MM.1S (cell line): ENCODE data around the gene SLC2A5.

ENCODE experiments used
- DNase-seq: peaks from one replicate; pipeline ENCODE4 v3.0.0-alpha.2; 2015
- H2AFZ ChIP-seq: fragments of 300-600 bp; sonication (generic); 2 replicates; pipeline ENCODE4 v1.6.0; 2016; ENCODE audit warnings: antibody characterized with exemption, low read length
- H3F3A ChIP-seq: fragments of 300-600 bp; sonication (generic); 2 replicates; pipeline ENCODE4 v1.6.1; 2016; ENCODE audit warnings: mild to moderate bottlenecking, antibody characterized with exemption, low read length, moderate library complexity, mixed read lengths; ENCODE audit not compliant: insufficient read depth
- H3K27ac ChIP-seq: fragments of 300-600 bp; sonication (generic); 2 replicates; pipeline ENCODE4 v1.5.1; 2016; ENCODE audit warnings: mild to moderate bottlenecking, low read length
- H3K27me3 ChIP-seq: fragments of 300-600 bp; sonication (generic); replicated peaks from 2 replicates; pipeline ENCODE4 v1.6.0; 2016; ENCODE audit warnings: low read length; ENCODE audit not compliant: insufficient read depth
- H3K36me3 ChIP-seq: fragments of 300-600 bp; sonication (generic); replicated peaks from 2 replicates; pipeline ENCODE4 v1.6.1; 2016; ENCODE audit warnings: mild to moderate bottlenecking, low read length, mixed read lengths; ENCODE audit not compliant: insufficient read depth
- H3K4me1 ChIP-seq: fragments of 300-600 bp; sonication (generic); 2 replicates; pipeline ENCODE4 v1.6.1; 2016; ENCODE audit warnings: low read length, mixed read lengths
- H3K4me2 ChIP-seq: fragments of 300-600 bp; sonication (generic); 2 replicates; pipeline ENCODE4 v1.6.0; 2016; ENCODE audit warnings: low read depth, low read length
- H3K4me3 ChIP-seq: fragments of 300-600 bp; sonication (generic); 2 replicates; pipeline ENCODE4 v1.5.1; 2016; ENCODE audit warnings: low read length, mixed read lengths
- H3K79me2 ChIP-seq: fragments of 300-600 bp; sonication (generic); 2 replicates; pipeline ENCODE4 v1.6.1; 2016; ENCODE audit warnings: mixed run types, low read length, mixed read lengths
- H3K9ac ChIP-seq: fragments of 300-600 bp; sonication (generic); 2 replicates; pipeline ENCODE4 v1.6.1; 2016; ENCODE audit warnings: low read length, mixed read lengths
- H3K9me2 ChIP-seq: fragments of 300-600 bp; sonication (generic); replicated peaks from 2 replicates; pipeline ENCODE4 v1.6.1; 2016; ENCODE audit warnings: mild to moderate bottlenecking, low read length, mixed read lengths; ENCODE audit not compliant: insufficient read depth
- H3K9me3 ChIP-seq: fragments of 300-600 bp; sonication (generic); replicated peaks from 2 replicates; pipeline ENCODE4 v1.6.1; 2016; ENCODE audit warnings: mild to moderate bottlenecking, low read length, mixed read lengths; ENCODE audit not compliant: insufficient read depth
- H4K20me1 ChIP-seq: fragments of 300-600 bp; sonication (generic); 2 replicates; pipeline ENCODE4 v1.6.1; 2016; ENCODE audit warnings: mild to moderate bottlenecking, low read length, moderate library complexity, mixed read lengths; ENCODE audit not compliant: insufficient read depth
- EZH2 ChIP-seq: fragments of 300-600 bp; sonication (generic); optimal IDR thresholded peaks from 2 replicates; pipeline ENCODE3; 2017; ENCODE audit warnings: low read depth, mild to moderate bottlenecking, antibody characterized with exemption, low read length, mixed read lengths
- EZH2phosphoT487 ChIP-seq: fragments of 300-600 bp; sonication (generic); IDR thresholded peaks from 2 replicates; pipeline ENCODE4 v1.6.1; 2018; ENCODE audit warnings: antibody characterized with exemption, low read length
- TF ChIP-seq, protein P1 (sequence below): fragments of 300-600 bp; sonication (generic); IDR thresholded peaks from 2 replicates; pipeline ENCODE4 v1.5.1; 2016; ENCODE audit warnings: antibody characterized with exemption, low read length, mixed read lengths

Gene SLC2A5

DNA sequence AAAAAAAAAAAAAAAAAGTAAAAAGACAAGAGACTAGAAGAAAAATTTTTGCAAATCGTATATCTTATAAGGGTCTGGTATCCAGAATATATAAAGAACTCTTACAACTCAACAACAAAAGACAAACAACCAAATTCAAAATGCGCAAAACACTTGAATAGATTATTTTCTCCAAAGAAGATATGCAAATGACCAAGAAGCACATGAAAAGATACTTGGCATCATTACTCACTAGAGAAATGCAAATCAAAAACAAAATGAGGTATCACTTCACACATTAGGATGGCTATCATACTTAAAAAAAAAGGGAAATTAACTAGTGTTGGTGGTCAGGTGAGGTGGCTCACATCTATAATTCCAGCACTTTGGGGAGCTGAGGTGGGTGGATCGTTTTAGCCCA, 12.0 kb upstream of the SLC2A5 start:
- no peaks in the 10 kb centered on the region for H3K9me3 ChIP-seq
- no peak overlapping the region for H2AFZ ChIP-seq
- DNase-seq = no peak
- H3K79me2 ChIP-seq = no peaks in the 10 kb centered on the region
- H3K27me3 ChIP-seq = peaks cover 43% of the 10 kb centered on the region
- H3K9ac ChIP-seq = peak overlapping the region; percentile 58
- H3K4me1 ChIP-seq = peaks cover 41% of the 10 kb centered on the region
- H3K9me2 ChIP-seq = no peaks in the 10 kb centered on the region
- H3K4me2 ChIP-seq = no peak overlapping the region
- peaks cover 24% of the 10 kb centered on the region for H3F3A ChIP-seq
- H3K36me3 ChIP-seq = no peaks in the 10 kb centered on the region
- no peaks in the 10 kb centered on the region for H4K20me1 ChIP-seq
- H3K4me3 ChIP-seq = no peak overlapping the region
- TF ChIP-seq EZH2phosphoT487 (no peak), EZH2 (no peak)
- peak overlapping the region; percentile 86; the same call in 1 of the 2 replicates for H3K27ac ChIP-seq

DNA sequence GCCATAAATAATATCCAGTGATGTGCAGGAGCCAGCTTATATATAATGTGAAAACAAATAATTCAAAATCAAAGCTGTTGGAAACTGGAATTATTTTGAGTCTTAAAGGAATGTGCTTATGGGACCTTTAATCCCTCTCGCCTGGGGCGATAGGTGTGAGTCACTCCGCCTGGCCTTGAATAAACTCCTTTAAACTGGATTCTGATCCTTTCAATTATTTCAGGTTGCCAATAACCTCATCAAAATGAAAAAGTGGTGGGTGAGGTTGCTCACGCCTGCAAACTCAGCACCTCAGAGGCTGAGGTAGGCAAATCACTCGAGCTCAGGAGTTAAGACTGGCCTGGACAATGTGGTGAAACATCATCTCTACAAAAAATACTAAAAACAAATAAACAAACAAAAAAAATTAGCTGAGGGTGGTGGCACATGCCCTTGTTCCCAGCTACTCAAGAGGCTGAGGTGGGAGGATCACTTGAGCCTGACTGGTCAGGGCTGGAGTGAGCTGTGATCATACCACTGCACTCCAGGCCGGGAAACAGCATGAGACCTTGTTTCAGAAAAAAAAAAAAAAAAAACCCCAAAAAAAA, 11.4 kb upstream of the SLC2A5 start:
- peaks cover 40% of the 10 kb centered on the region for H3K4me1 ChIP-seq
- H3K36me3 ChIP-seq = no peaks in the 10 kb centered on the region
- H2AFZ ChIP-seq = no peak overlapping the region

DNA sequence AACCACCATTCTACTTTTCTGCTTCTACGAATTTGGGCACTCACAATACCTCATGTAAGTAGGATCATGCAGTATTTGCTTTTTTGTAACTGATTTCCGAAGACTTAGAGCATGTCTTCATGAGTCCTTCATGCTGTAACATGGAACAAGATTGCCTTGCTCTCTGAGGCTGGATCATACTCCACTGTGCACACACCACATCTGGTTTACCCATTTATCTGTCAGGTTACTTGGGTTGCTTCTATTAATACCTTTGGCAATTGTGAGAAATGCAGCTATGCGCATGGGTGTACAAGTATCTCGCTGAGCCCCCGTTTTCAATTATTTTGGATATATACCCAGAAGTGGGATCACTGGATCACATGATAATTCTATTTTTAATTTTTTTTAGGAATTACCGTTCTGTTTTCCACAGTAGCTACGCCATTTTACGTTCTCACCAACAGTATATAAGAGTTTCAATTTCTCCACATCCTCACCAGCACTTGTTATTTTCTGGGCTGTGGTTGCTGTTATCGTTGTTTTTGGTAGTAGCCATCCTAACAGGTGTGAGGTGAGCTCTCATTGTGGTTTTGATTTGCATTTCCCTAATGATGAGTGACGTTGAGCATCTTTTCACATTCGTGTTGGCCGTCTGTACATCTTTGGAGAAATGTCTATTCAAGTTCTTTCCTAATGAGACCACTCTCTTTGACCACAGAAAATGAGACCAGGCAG, 10.7 kb upstream of the SLC2A5 start:
- Histone ChIP-seq H3K9ac (peak overlapping the region; percentile 58), H3K36me3 (no peaks in the 10 kb centered on the region), H3K27ac (peak overlapping the region; percentile 86), H3F3A (peaks cover 27% of the 10 kb centered on the region), H3K9me3 (no peaks in the 10 kb centered on the region), H3K4me3 (peak overlapping the region; percentile 35), H3K9me2 (no peaks in the 10 kb centered on the region), H3K4me1 (peaks cover 43% of the 10 kb centered on the region), H3K27me3 (peaks cover 33% of the 10 kb centered on the region), H3K79me2 (no peaks in the 10 kb centered on the region), H3K4me2 (peak overlapping the region; percentile 79), H4K20me1 (no peaks in the 10 kb centered on the region), H2AFZ (no peak overlapping the region)
- DNase-seq = peak; percentile 95
- TF ChIP-seq, protein P1, sequence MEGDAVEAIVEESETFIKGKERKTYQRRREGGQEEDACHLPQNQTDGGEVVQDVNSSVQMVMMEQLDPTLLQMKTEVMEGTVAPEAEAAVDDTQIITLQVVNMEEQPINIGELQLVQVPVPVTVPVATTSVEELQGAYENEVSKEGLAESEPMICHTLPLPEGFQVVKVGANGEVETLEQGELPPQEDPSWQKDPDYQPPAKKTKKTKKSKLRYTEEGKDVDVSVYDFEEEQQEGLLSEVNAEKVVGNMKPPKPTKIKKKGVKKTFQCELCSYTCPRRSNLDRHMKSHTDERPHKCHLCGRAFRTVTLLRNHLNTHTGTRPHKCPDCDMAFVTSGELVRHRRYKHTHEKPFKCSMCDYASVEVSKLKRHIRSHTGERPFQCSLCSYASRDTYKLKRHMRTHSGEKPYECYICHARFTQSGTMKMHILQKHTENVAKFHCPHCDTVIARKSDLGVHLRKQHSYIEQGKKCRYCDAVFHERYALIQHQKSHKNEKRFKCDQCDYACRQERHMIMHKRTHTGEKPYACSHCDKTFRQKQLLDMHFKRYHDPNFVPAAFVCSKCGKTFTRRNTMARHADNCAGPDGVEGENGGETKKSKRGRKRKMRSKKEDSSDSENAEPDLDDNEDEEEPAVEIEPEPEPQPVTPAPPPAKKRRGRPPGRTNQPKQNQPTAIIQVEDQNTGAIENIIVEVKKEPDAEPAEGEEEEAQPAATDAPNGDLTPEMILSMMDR = no peak
- TF ChIP-seq EZH2phosphoT487 (no peak), EZH2 (no peak)

More for the DNA sequence above, 11.4 kb upstream of the SLC2A5 start:
- Histone ChIP-seq H3K27me3 (peaks cover 38% of the 10 kb centered on the region), H3K9me3 (no peaks in the 10 kb centered on the region), H3K27ac (peak overlapping the region; percentile 86), H3K9ac (peak overlapping the region; percentile 58), H3K79me2 (no peaks in the 10 kb centered on the region), H3K4me3 (no peak overlapping the region; the same call in 1 of the 2 replicates), H4K20me1 (no peaks in the 10 kb centered on the region), H3F3A (peaks cover 27% of the 10 kb centered on the region), H3K9me2 (no peaks in the 10 kb centered on the region), H3K4me2 (peak overlapping the region; percentile 79)
- peak; percentile 71 for DNase-seq
- no peak for TF ChIP-seq EZH2
- TF ChIP-seq, protein P1 = no peak
- TF ChIP-seq EZH2phosphoT487 = no peak
